Measurements from ENCODE around the gene STK32C. TPM values are rescaled to one million over a fixed set of nuclear protein-coding genes. Genes with fewer than 3 reads are reported as not detected.

The STK32C gene
- total and polyA plus RNA-seq, 3 donors from 2014 or later: 33.9 to 49.0 (median 34.2) TPM

DNA sequence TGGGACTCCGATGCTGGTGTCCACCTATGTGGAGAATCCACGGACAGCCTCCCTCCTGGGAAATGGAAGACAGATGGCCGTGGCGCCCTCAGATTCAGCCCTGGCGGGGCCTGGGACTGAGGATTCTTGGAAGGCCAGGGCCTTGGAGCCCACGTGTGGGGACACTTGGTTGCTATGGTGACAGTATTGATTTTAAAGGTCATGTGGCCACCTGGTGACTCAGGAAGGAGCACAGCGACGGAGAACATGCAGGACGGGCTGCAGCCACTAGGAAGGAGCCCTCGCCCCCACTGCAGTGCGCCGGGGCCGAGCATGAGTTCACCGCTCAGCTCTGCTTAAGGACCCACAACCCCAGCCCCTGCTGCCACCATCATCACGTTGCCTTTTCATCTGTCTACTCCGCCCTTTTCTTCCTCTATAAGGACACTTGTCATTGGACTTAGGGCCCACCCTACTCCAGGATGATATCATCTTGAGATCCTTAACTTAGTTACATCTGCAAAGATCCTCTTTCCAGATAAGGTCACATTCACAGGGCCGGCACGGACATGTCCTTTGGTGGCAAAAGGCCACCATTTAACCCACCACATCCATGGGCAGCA, 3.7 kb upstream of the STK32C start:
- intact Hi-C loops (cut with DNase I; ENCODE audit: low total_unique reads): no loop called here
- H3K9me3 ChIP-seq: no peaks in the 10 kb centered on the region
- H3K4me1 ChIP-seq: peaks cover 5% of the 10 kb centered on the region
- no peak overlapping the region for H3K4me3 ChIP-seq
- WGBS, 2 donors: 78 to 84% methylated on average over 14 to 17 of the region's 18 CpGs
- DNase-seq: no peak
- no peak for TF ChIP-seq POLR2A (IDR thresholded peaks at IDR 0.05)
- TF ChIP-seq, protein P1, sequence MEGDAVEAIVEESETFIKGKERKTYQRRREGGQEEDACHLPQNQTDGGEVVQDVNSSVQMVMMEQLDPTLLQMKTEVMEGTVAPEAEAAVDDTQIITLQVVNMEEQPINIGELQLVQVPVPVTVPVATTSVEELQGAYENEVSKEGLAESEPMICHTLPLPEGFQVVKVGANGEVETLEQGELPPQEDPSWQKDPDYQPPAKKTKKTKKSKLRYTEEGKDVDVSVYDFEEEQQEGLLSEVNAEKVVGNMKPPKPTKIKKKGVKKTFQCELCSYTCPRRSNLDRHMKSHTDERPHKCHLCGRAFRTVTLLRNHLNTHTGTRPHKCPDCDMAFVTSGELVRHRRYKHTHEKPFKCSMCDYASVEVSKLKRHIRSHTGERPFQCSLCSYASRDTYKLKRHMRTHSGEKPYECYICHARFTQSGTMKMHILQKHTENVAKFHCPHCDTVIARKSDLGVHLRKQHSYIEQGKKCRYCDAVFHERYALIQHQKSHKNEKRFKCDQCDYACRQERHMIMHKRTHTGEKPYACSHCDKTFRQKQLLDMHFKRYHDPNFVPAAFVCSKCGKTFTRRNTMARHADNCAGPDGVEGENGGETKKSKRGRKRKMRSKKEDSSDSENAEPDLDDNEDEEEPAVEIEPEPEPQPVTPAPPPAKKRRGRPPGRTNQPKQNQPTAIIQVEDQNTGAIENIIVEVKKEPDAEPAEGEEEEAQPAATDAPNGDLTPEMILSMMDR (IDR thresholded peaks at IDR 0.05): no peak
- H3K27me3 ChIP-seq: no peaks in the 10 kb centered on the region
- H3K27ac ChIP-seq: no peak overlapping the region
- no peaks in the 10 kb centered on the region for H3K36me3 ChIP-seq (ENCODE audit: low read depth, missing control alignments)

DNA sequence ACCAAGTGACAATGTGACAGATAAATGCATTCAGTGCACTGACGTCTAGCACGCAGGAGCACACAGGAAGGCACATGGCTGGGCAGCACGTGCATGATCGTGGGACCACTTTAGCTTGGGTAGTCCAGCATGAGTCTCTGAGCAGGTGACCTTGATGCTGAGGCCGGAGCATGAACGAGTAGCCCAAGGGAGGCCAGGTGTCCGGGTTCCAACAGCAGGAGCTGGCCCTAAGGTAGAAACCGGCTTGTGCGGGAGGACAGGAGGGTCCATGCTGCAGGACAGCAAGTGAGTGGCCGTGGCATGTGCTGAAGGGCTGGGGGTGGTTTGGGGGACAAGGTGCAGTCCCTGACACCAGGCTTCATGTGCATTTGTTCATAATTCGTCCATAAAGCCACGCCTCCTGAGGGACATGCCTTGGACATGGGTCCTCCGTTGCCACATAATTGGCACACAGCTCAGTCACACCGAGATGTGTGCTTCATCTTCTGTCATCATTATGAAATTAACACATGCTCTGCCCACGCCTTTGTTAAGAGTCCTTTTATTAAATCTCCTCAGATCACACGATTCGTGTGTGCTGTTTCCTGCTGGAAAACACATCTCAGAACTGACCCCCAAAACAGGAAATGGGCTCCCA, 3.1 kb upstream of the STK32C start:
- no peak for TF ChIP-seq POLR2A (IDR thresholded peaks at IDR 0.05)
- TF ChIP-seq, protein P1 (IDR thresholded peaks at IDR 0.05): no peak
- WGBS, 2 donors: 87% methylated on average over 17 of the region's 17 CpGs
- H3K27me3 ChIP-seq: no peaks in the 10 kb centered on the region
- H3K4me1 ChIP-seq: peaks cover 5% of the 10 kb centered on the region
- no peak overlapping the region for H3K4me3 ChIP-seq
- no peak overlapping the region for H3K27ac ChIP-seq
- no peaks in the 10 kb centered on the region for H3K36me3 ChIP-seq (ENCODE audit: low read depth, missing control alignments)
- DNase-seq: no peak
- intact Hi-C loops (cut with DNase I; ENCODE audit: low total_unique reads): no loop called here
- no peaks in the 10 kb centered on the region for H3K9me3 ChIP-seq

DNA sequence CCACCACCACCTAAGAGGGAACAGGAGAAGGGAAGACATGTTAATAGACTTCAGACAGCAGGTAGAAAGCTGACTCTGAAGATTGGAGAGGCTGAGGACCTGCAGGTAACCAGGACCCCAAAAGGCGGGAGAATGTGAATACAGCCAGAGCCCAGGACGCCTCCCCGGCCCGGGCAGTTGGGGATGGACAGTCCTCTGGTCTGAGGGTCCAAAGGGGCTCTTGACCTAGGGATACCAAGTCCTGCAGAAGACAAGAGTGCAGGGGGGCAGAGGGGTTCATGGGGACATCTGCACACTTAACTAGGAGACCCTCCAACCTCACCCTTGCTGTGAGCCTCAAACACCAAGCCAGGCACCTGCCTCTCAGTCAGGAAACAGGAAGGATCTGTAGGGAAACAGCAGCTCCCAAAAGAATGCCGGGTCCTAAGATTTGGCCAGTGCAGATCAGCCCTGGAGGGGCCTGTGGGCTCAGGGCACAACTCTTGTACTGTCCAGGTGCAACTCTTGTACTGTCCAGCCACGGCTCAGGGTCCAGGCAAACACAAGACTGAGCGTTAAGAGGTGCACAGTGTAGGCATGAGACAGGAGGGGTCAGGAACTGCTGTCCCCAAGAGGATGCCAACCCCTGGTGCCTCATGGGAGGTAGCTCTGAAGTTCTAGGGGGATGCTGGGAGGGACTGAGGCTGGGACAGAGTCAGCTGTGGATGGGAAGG, 2.3 kb upstream of the STK32C start:
- Histone ChIP-seq H3K27me3 (no peaks in the 10 kb centered on the region), H3K36me3 (ENCODE audit: low read depth, missing control alignments) (no peaks in the 10 kb centered on the region), H3K4me1 (peaks cover 5% of the 10 kb centered on the region), H3K4me3 (no peak overlapping the region), H3K27ac (no peak overlapping the region), H3K9me3 (no peaks in the 10 kb centered on the region)
- no peak for DNase-seq
- no peak for TF ChIP-seq POLR2A (IDR thresholded peaks at IDR 0.05)
- TF ChIP-seq, protein P1 (IDR thresholded peaks at IDR 0.05): no peak
- intact Hi-C loops (cut with DNase I; ENCODE audit: low total_unique reads): no loop called here
- 91 to 92% methylated on average over 6 to 7 of the region's 7 CpGs for WGBS, 2 donors

DNA sequence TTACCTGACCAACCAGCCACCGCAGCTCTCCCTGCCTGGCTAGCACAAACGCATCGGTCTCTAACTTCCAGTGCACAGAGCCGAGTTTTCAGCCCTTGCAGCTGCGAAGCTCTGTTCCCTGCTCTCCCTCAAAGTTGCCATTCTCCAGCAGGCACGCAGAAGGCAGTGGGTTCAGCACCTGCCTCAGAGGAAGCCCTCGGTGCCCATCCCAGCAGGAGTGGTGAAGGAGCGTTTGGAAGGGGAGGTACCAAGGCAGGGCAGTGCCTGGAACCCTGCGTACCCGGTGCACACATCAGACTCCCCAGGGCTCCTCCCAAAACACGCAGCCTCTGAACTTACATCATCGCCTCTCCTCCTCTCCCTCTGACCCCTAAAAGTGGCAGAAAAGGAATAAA, 1.7 kb upstream of the STK32C start:
- Histone ChIP-seq H3K36me3 (ENCODE audit: low read depth, missing control alignments) (no peaks in the 10 kb centered on the region), H3K27ac (no peak overlapping the region), H3K4me3 (no peak overlapping the region), H3K27me3 (no peaks in the 10 kb centered on the region), H3K9me3 (no peaks in the 10 kb centered on the region), H3K4me1 (peaks cover 5% of the 10 kb centered on the region)
- no peak for DNase-seq
- TF ChIP-seq, protein P1 (IDR thresholded peaks at IDR 0.05): no peak
- no peak for TF ChIP-seq POLR2A (IDR thresholded peaks at IDR 0.05)
- intact Hi-C loops (cut with DNase I; ENCODE audit: low total_unique reads): no loop called here
- 65 to 69% methylated on average over 12 of the region's 12 CpGs for WGBS, 2 donors

All from testis (tissue), 3 donors.